Activated CD8-positive, alpha-beta memory T cell treated with anti-CD3 and anti-CD28 coated beads for 4 hours (primary cell): ENCODE measurements around the gene RMC1.
"Not testable (repeated sequence)": the region's sequence is repeated elsewhere in the genome, so short reads cannot be mapped to it uniquely, and the experiment has no call there.

Experiments
- DNase-seq, 2 donors: peaks; one replicate each; pipeline ENCODE4 v3.0.0-alpha.2; 2020; ENCODE audit warnings: low read depth in 2 of 2

RMC1 gene

DNA sequence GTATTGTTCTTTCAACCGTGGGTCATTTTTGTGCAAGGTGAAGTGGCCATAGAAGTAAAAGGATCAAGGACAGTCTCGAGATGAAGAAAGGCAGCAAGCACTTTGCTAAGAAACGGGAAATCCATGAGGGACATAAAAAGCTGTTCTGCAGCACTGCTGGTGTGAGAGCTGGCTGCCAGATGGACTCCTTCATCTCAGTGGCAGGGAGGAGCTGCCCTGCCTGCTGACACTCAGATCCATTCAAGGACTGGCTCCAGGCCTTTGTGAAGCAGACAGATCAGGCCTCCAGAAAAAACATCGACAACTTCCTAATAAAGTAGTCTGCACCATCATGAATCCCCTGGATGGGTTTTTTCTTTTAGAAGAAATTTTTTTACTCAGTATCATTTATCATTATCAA lies 29.5 kb downstream of the RMC1 start:
- no peak for DNase-seq

DNA sequence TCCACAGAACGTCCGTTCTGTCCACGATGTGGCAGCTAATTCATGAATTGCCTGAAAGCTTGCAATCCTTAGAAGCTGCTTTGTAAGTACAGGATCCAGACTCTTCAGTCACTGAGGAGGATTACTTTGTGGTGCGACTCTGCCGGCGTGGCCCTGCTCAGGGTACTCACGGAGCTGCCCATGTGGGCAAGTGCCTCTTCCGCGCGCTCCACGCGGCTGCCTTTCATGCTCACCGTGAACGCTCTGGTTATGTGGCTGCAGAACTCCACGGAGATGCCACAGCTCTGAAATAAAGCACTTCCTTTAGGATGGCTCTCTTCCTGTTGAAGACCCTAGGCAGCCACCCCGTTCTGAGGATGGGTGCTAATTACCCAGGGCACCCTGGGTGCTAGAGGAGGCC lies 31.0 kb downstream of the RMC1 start:
- no peak for DNase-seq

DNA sequence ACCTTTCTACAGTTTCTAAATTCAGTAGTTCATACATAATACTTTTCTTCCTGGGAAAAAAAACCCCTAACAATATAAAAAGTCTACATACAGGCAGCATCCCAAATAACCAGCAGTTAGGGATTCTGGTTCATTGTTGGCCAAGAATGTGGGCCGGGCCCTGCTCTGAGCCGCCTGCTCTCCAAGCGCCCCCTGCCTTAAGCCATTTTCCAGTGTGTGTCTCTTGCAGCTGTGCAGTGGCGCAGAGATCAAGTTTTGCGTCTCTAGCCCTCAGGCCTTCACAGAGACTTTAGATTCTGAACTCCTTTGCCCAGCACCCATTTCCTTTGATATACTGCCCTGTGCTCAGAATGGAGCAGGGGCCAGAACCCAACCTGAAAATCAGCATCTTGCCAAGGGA lies 32.9 kb downstream of the RMC1 start:
- DNase-seq = no peak

DNA sequence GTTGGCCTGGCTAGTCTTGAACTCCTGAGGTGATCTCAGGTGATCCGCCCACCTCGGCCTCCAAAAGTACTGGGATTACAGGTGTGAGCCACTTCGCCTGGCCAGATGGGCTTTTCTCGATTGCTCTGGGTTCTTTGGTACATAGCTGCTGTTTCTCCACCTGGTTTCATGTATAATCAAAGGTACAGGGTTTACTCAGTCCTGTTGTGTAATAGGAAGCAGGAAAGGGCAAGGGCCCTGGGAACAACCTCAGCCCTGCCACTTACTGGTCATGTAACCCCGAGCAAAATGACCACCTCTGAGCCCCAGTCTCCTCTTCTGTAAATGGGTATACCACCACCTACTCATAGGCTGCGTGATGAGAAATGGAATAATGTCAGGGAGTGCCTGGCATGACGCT lies 34.0 kb downstream of the RMC1 start:
- DNase-seq = no peak

GRCh38 chr18:23538001-23538400 lies 34.7 kb downstream of the RMC1 start:
- no peak for DNase-seq

GRCh38 chr18:23538870-23539269 lies 35.6 kb downstream of the RMC1 start:
- no peak for DNase-seq

- DNase-seq = no peak
Measured at GRCh38 chr18:23539296-23539695, 36.0 kb downstream of the RMC1 start.

GRCh38 chr18:23539911-23540525 lies 36.7 kb downstream of the RMC1 start:
- no peak for DNase-seq

DNA sequence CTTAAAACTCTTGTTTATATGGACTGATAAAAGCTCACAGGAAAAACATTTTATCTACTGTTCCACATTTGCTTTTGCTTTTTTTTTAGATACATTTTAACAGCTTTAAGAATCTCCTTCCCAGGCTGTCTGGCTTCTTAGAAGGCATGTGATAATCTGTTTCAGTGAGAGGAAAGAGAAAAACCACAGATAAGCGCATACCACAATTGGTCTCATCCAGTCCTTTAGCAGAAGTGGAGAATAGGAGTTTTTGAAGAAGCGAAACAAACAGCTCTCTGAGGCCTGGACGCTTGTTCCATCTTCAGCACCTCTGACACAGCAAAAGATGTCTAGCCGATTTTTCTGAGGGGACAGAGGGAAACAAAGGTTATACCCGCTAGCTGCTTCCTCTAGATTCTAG lies 37.6 kb downstream of the RMC1 start:
- DNase-seq = no peak

- no peak for DNase-seq
Measured at GRCh38 chr18:23541349-23542093, 38.2 kb downstream of the RMC1 start.

DNA sequence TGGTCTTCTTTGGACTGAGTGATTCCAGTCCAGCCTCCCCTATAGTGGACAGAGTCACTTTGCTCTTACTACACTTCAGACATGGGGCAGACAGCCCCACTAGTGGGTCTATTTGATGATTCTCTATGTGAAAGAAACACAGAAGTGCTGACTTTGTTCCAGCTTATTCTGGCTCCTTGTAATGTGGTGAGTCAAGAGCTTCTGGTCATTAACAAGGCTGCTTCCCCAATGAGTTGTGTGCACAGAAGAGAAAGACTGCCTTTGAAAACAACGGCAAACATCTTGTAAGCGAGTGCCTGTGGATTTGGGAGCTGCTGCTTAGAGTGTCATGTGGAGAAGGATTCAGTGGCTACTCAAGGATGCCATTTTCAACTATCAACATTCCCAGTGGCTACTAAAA lies 39.1 kb downstream of the RMC1 start:
- no peak for DNase-seq

DNA sequence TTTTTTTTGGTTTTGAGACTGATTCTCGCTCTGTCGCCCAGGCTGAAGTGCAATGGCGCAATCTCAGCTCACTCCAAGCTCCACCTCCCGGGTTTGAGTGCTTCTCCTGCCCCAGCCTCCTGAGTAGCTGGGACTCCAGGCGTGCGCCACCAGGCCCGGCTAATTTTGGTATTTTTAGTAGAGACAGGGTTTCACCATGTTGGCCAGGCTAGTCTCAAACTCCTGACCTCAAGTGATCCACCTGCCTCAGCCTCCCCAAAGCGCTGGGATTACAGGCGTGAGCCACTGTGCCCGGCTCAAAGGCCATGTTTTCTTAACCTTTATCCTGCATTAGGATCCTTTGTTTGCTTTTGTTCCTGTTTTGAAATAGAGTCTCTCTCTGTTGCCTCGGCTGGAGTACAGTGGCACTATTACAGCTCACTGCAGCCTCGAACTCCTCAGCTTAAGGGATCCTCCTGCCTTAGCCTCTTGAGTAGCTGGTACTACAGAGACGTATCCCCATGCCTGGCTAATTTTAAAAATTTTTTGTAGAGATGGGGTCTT lies 42.0 kb downstream of the RMC1 start:
- DNase-seq = no peak

- DNase-seq = no peak
Measured at GRCh38 chr18:23547306-23547705, 44.0 kb downstream of the RMC1 start.

GRCh38 chr18:23547846-23548245 lies 44.5 kb downstream of the RMC1 start:
- DNase-seq = no peak

- no peak for DNase-seq
Measured at GRCh38 chr18:23548275-23548674, 45.0 kb downstream of the RMC1 start.

DNA sequence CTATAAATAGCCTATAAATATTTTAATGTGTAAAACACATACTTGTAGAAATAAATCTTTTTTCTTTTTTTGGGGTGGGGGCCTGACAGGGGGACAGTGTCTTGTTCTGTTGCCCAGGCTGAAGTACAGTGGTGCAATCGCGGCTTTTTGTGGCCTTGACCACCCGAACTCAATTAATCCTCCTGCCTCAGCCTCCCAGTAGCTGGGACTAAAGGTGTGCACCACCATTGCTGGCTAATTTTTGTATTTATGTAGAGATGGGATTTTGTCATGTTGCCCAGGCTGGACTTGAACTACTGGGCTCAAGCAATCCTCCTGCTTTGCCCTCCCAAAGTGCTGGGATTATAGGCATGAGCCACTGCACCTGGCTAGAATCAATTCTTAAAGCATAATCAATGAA lies 45.4 kb downstream of the RMC1 start:
- no peak for DNase-seq

DNA sequence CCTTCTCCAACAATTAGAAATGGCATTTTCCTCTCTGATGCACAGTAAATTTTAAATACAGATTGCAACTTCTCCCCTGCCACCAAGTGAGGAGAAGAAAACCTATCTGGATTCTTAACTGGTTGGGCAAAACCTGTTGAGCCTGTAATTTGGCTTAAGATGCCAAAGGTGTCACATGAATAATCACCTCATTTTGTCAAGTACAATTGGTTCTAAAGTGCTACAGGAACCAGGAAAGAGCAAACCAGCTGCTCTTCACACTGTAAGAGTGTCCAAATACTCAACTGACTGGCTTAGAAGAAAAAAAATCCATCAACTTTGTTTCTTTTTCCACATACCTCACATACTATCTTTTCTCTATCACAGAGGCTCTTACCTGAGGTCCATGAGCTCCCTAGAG lies 47.6 kb downstream of the RMC1 start:
- DNase-seq = no peak

GRCh38 chr18:23551978-23552377 lies 48.7 kb downstream of the RMC1 start:
- no peak for DNase-seq

- no peak for DNase-seq
Measured at GRCh38 chr18:23552505-23552904, 49.2 kb downstream of the RMC1 start.

DNA sequence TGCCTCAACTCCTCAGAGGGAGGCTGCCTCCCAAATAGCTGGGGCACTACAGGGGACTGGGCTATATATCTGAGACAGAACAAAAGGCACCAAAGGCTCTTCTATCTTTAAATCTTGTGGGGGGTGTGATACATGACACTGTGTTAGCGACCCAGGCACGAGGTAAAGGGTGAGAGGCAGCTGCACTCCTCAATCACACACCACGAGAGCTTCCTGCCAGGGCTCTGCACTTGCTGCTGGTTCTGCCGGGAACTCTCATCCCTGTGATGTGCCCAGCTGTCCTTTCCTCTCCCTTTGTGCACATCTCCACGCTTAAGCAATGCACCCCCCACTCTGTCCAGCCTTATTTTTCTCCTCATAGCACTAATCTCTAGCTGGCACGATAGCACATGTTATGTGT lies 50.6 kb downstream of the RMC1 start:
- DNase-seq = no peak

DNA sequence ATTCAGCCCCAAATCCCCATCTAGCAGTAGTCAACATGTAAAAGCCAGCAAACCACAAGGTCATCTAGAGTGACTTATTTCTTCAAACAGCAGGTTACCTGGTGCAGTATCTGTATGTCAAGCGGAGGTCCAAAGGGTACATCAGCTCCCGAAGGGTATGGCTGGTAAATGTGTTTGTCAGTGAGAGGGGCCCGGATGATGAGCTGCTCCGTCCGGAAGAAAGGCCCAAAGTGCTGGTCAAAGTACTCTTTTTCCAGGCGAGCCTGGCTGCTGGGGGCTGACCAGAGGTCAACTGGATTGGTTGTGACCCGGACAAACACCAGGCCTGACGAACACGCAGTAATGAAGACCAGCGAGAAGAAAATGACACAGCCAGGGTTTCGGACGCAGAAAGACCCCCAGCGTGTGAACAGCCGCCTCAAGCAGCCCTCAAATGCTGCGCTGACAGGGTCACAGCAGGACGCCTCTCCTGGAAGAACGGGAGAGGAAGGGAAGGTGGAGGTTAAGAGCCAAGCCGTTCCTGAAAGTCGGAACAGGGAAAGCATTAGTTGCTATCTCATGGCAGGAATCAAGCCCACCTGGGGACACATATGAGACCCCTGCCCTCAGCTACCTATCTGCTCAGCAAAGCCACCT lies 53.0 kb downstream of the RMC1 start:
- DNase-seq = no peak

DNA sequence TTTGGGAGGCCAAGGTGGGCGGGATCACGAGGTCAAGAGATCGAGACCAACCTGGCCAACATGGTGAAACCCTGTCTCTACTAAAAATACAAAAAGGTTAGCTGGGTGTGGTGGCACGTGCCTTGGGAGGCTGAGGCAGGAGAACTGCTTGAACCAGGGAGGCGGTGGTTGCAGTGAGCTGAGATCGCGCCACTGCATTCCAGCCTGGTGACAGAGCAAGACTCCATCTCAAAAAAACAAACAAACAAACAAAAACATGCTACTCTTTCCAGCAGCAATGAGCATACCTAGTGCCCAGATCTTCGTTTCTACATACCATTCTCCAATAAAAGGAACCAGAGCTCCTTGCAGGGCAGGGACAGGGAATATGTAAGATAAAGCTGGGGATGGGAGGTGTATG lies 54.2 kb downstream of the RMC1 start:
- DNase-seq = not testable (repeated sequence)

- DNase-seq = no peak
Measured at GRCh38 chr18:23560186-23560585, 56.9 kb downstream of the RMC1 start.
